Panc1 (cell line): ENCODE measurements around the gene FCHSD2.

Experiments
- POLR2AphosphoS5 ChIP-seq: IDR thresholded peaks from 2 replicates; pipeline ENCODE4 v1.6.1; 2012; ENCODE audit warnings: mild to moderate bottlenecking, low read depth, low read length, moderate library complexity
- REST ChIP-seq, 2 experiments: IDR thresholded peaks; 2 replicates each; pipeline ENCODE4 v1.6.1; 2011 to 2012; ENCODE audit warnings: low read depth in 2 of 2, control low read depth in 1 of 2, low read length in 1 of 2, mild to moderate bottlenecking in 1 of 2, moderate library complexity in 1 of 2; ENCODE audit not compliant: insufficient read depth in 1 of 2
- SIN3A ChIP-seq: IDR thresholded peaks from 2 replicates; pipeline ENCODE4 v1.6.1; 2012; ENCODE audit warnings: low read depth, mild to moderate bottlenecking, low read length, moderate library complexity, borderline replicate concordance; ENCODE audit not compliant: insufficient read depth
- TCF7L2 ChIP-seq: IDR thresholded peaks from 2 replicates; pipeline ENCODE4 v1.6.1; 2011; ENCODE audit warnings: mild to moderate bottlenecking, low read depth, low read length, inconsistent platforms
- TF ChIP-seq, protein P1 (sequence below): fragments of 450-650 bp; IDR thresholded peaks from 2 replicates; pipeline ENCODE4 v1.5.1; 2017; ENCODE audit warnings: mild to moderate bottlenecking

- TF ChIP-seq, protein P1, sequence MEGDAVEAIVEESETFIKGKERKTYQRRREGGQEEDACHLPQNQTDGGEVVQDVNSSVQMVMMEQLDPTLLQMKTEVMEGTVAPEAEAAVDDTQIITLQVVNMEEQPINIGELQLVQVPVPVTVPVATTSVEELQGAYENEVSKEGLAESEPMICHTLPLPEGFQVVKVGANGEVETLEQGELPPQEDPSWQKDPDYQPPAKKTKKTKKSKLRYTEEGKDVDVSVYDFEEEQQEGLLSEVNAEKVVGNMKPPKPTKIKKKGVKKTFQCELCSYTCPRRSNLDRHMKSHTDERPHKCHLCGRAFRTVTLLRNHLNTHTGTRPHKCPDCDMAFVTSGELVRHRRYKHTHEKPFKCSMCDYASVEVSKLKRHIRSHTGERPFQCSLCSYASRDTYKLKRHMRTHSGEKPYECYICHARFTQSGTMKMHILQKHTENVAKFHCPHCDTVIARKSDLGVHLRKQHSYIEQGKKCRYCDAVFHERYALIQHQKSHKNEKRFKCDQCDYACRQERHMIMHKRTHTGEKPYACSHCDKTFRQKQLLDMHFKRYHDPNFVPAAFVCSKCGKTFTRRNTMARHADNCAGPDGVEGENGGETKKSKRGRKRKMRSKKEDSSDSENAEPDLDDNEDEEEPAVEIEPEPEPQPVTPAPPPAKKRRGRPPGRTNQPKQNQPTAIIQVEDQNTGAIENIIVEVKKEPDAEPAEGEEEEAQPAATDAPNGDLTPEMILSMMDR: no peak
- no peak for TF ChIP-seq POLR2AphosphoS5
- TF ChIP-seq TCF7L2: no peak
- no peak for TF ChIP-seq REST (IDR thresholded peaks at IDR 0.05; ENCODE audit: insufficient read depth in 1 of 2, low read depth in 2 of 2, low read length in 1 of 2)
- no peak for TF ChIP-seq SIN3A
Measured at GRCh38 chr11:73034777-73035176, 107.3 kb downstream of the FCHSD2 start.
